Measurements from ENCODE around the gene GNG8.
A peak's percentile ranks its signal among the peaks of the same experiment; 100 is the strongest.

Gene GNG8

DNA sequence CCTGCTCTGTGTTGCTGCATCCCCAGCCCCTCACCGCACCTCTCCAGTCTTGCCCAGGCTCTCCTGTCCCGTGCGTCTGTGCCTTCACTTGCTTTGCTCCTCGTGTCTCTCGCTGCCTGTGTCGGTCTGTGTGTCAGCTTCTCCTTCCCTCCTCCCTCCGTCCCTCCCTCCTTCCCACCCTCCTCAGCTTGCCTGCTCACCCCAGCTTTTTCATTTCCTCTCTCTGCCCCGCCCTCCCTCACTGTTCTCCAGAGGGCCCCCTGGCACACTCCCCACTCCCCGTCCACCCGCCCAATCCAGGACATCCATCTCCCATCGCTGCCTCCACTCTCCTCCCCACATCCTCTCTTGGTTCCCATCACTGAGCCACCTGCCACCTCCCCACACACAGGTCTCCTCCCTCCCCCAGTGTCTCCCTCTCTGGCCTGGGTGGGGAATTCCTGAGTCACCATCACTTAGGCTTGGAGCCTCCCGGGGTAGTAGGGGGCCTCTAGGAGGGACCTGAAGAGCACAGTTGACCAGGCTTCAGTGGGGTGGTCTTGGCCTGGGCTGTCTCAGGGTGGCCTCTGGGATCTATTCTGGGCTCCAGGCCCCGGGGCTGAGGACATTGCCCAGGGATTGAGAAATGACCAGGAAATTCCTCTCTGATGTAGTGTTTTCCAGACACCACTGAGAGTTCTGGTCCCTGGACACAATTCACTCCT is 10.9 kb downstream of the GNG8 start, which contains the start of gene PTGIR:
Gene PTGIR, minus strand, starts transcription at position 132 of the 704 bp plus-strand sequence. CDS start 864 bp downstream, outside the sequence.
- peak; percentile 90 for FAIRE-seq
- DNase-seq (ENCODE audit: insufficient read length) = no peak

DNA sequence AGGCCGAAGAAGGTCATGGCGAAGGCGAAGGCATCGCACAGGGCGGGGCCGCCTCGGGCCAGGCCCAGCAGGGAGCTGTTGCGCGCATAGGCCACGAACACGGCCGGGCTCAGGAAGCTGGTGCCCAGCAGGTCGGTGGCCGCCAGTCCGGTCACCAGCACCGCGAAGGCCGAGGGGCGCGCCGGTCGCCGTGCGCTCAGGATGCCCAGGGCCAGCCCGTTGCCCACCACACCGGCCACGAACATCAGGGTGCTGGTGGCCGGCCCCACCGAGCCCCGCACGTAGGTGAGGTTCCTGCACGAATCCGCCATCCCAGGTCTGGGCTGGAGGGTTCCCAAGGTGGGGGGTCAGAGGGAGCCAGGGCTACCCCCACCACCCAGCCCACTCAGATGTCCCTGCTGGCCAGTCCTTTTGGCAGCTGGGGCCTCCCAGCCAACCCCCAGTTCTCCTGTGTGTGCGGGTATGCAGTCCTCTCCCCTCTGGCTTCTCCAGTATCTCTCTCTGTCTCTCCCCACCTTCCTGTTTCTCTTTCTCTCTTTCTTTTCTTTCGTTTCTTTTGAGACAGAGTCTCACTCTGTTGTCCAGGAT is 12.0 kb downstream of the GNG8 start:
- no peak for DNase-seq (ENCODE audit: insufficient read length)
- peak; percentile 30 for FAIRE-seq
- TF ChIP-seq TAF1 (IDR thresholded peaks at IDR 0.05; ENCODE audit: borderline replicate concordance, low read depth, low read length) (no peak), POLR2A (IDR thresholded peaks at IDR 0.05; ENCODE audit: low read depth, low read length) (no peak), POLR2AphosphoS5 (IDR thresholded peaks at IDR 0.05; ENCODE audit: low read depth, low read length) (no peak)

More for the DNA sequence above, 10.9 kb downstream of the GNG8 start, which contains the start of gene PTGIR:
- TF ChIP-seq TAF1 (IDR thresholded peaks at IDR 0.05; ENCODE audit: borderline replicate concordance, low read depth, low read length) (no peak), POLR2A (IDR thresholded peaks at IDR 0.05; ENCODE audit: low read depth, low read length) (peak; percentile 39; the same call in 1 of the 2 replicates), POLR2AphosphoS5 (IDR thresholded peaks at IDR 0.05; ENCODE audit: low read depth, low read length) (0 out of 2 replicates have a peak, but pooled peaks have one; percentile 19)

GRCh38 chr19:46622118-46622446 is 13.9 kb downstream of the GNG8 start:
- DNase-seq (ENCODE audit: insufficient read length) (no peak), FAIRE-seq (no peak)
- TF ChIP-seq TAF1 (IDR thresholded peaks at IDR 0.05; ENCODE audit: borderline replicate concordance, low read depth, low read length) (no peak), POLR2AphosphoS5 (IDR thresholded peaks at IDR 0.05; ENCODE audit: low read depth, low read length) (no peak), POLR2A (IDR thresholded peaks at IDR 0.05; ENCODE audit: low read depth, low read length) (no peak)

GRCh38 chr19:46621191-46622117 is 14.5 kb downstream of the GNG8 start:
- TF ChIP-seq TAF1 (IDR thresholded peaks at IDR 0.05; ENCODE audit: borderline replicate concordance, low read depth, low read length) (no peak), POLR2AphosphoS5 (IDR thresholded peaks at IDR 0.05; ENCODE audit: low read depth, low read length) (no peak), POLR2A (IDR thresholded peaks at IDR 0.05; ENCODE audit: low read depth, low read length) (no peak)
- DNase-seq (ENCODE audit: insufficient read length) (no peak), FAIRE-seq (no peak)

GRCh38 chr19:46620716-46621115 is 15.3 kb downstream of the GNG8 start:
- DNase-seq (ENCODE audit: insufficient read length) (no peak), FAIRE-seq (no peak)
- no peak for TF ChIP-seq POLR2A (IDR thresholded peaks at IDR 0.05; ENCODE audit: low read depth, low read length)
- TF ChIP-seq TAF1 (IDR thresholded peaks at IDR 0.05; ENCODE audit: borderline replicate concordance, low read depth, low read length) = no peak
- TF ChIP-seq POLR2AphosphoS5 (IDR thresholded peaks at IDR 0.05; ENCODE audit: low read depth, low read length) = no peak

- DNase-seq (ENCODE audit: insufficient read length) (no peak), FAIRE-seq (no peak)
- TF ChIP-seq POLR2A (IDR thresholded peaks at IDR 0.05; ENCODE audit: low read depth, low read length) (no peak), TAF1 (IDR thresholded peaks at IDR 0.05; ENCODE audit: borderline replicate concordance, low read depth, low read length) (no peak), POLR2AphosphoS5 (IDR thresholded peaks at IDR 0.05; ENCODE audit: low read depth, low read length) (no peak)
These were observed 15.7 kb downstream of the GNG8 start for GRCh38 chr19:46620267-46620666.

- TF ChIP-seq POLR2AphosphoS5 (IDR thresholded peaks at IDR 0.05; ENCODE audit: low read depth, low read length) (no peak), TAF1 (IDR thresholded peaks at IDR 0.05; ENCODE audit: borderline replicate concordance, low read depth, low read length) (no peak), POLR2A (IDR thresholded peaks at IDR 0.05; ENCODE audit: low read depth, low read length) (no peak)
- FAIRE-seq (peak; percentile 56), DNase-seq (ENCODE audit: insufficient read length) (no peak)
These were observed 17.3 kb downstream of the GNG8 start for GRCh38 chr19:46618670-46619231.

DNA sequence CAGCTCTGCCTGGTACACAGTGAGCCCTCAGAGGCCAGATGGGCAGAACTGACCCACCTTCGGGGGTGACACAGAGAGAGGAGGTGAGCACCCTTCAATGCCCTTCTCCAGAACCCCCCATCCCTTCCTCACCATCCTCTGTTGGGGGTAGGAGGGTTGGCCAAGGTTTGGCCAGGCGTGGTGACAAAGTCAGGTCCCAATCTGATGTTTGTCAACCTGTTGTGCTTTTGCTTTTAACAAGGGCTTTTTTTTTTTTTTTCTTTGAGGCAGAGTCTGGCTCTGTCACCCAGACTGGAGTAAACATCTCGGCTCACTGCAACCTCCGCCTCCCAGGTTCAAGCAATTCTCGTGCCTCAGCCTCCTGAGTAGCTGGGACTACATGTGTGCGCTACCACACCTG is 18.4 kb downstream of the GNG8 start:
- DNase-seq (ENCODE audit: insufficient read length) (no peak), FAIRE-seq (no peak)
- TF ChIP-seq POLR2AphosphoS5 (IDR thresholded peaks at IDR 0.05; ENCODE audit: low read depth, low read length) (no peak), POLR2A (IDR thresholded peaks at IDR 0.05; ENCODE audit: low read depth, low read length) (no peak), TAF1 (IDR thresholded peaks at IDR 0.05; ENCODE audit: borderline replicate concordance, low read depth, low read length) (no peak)

DNA sequence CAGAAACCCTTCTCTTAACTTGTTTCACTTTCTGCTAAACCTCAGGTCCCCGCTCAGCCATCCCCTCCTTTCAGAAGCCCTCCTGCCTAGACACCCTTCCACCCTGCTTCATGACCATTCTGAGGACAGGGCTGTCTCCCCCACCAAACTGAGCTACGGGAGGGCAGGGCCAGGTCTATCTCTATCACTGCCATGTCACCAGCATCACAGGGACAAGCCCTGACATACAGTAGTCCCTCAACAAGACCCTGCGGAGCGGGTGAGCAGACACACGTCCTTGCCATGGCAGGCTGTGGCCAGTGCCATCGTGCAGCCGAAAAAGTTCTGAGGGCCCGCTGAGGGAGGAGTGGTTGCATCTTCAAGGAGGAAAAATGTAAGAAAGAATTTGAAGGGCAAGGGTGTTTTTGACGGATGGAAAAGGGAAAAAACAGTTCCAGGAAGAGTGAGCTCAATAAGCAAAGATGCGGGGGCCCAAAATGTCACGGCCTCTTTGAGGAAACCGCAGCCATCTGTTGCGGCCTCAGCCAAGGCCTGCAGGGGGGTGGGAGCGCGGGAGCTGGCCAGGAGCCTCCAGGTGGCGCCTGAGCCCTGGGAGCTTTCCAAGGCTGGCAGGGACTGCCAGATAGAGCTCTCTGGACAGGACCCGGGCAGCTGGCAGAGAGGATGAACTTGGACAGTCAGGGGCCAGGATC is 19.2 kb downstream of the GNG8 start:
- peak; percentile 44 for FAIRE-seq
- DNase-seq (ENCODE audit: insufficient read length) = no peak
- TF ChIP-seq POLR2AphosphoS5 (IDR thresholded peaks at IDR 0.05; ENCODE audit: low read depth, low read length) (no peak), TAF1 (IDR thresholded peaks at IDR 0.05; ENCODE audit: borderline replicate concordance, low read depth, low read length) (no peak), POLR2A (IDR thresholded peaks at IDR 0.05; ENCODE audit: low read depth, low read length) (no peak)

GRCh38 chr19:46615966-46616365 is 20.0 kb downstream of the GNG8 start:
- no peak for DNase-seq (ENCODE audit: insufficient read length)
- FAIRE-seq = no peak
- TF ChIP-seq TAF1 (IDR thresholded peaks at IDR 0.05; ENCODE audit: borderline replicate concordance, low read depth, low read length) (no peak), POLR2AphosphoS5 (IDR thresholded peaks at IDR 0.05; ENCODE audit: low read depth, low read length) (no peak), POLR2A (IDR thresholded peaks at IDR 0.05; ENCODE audit: low read depth, low read length) (no peak)

All from GM12892 (cell line).